GM21447 (cell line): ENCODE results near the gene MPC2.
A peak's percentile ranks its signal among the peaks of the same experiment; 100 is the strongest.
"Not testable (repeated sequence)": the region's sequence is repeated elsewhere in the genome, so short reads cannot be mapped to it uniquely, and the experiment has no call there.

Experiments used
- ATAC-seq: cut with Tn5 transposase; IDR thresholded peaks from one replicate; pipeline ENCODE4 v1.9.1; 2021; ENCODE audit not compliant: unreplicated experiment

The MPC2 gene

DNA sequence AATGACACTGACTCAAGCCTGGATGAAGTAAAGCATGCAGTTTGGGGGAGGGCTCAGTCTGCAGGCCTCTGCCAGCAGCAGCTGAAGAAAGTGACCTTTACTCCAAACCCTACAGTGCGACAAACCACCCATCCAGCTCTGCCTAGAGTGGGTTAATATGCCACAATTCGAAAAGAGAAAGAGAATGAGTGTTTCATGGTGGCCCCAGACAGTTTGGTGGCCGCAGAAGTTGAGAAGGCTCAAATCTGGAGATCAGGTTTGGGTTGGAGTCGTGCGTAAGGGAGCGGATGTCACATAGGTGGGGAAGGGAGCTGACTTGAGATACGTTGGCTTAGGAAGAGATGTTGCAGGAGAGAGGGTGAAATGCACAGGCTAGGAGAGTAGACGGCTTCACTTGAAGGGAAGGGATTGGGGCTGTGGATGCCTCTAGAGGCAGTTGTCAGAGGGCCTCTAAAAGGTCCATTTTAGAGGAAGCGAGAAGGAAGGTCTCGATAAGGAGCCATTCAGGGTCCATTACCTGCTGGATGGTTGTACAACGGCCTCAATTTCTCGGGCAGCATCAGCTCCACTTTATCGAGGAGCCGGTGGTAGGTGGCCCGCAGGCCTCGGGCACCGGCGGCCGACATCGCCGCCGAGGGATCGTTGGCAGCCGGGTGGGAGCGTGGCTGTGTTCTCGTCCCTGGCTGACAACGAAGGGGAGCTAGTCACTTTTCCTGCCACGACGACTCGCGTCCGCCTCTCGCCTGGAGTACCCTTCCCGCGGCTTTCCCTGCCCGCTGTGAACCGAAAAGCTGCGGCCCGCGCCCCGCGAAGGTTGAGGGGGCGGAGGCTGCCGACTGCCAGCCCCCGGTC is 1.4 kb downstream of the MPC2 start:
- ATAC-seq = peak; percentile 13

DNA sequence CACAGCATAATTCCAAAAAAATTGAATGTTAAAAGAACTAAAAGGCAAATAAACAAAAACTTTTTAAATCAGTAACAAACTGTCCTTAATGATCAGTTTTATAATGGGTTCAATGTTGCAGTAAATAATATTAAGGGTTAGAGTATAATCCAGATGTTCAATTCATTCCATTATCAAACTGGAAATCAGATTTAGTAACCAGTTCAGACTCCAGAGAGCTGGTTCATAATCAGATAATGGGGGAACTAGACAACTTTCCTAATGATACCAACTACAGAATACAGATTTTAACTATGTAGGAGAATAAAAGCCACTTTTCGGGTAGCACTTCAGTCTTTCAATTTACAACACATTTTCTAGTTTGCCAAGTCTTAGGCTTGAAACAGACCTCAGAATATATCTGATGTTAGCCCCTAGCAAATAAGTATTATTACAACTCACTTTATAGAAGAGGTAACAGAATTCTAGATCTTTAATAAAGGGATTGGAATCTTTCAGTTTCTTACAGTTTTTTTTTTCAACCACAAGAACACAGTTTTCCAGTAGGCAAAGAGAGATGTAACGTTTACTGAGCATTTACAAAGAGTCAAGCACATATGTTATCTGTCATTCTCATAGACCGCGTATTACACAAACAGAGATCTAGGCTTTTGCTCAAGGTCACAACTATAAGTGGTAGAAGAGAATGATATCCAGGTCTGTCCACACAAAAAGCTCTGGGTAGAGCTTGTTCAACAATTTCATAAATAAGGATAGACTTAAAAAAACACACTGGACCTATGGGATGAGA is 2.3 kb downstream of the MPC2 start:
- no peak for ATAC-seq

DNA sequence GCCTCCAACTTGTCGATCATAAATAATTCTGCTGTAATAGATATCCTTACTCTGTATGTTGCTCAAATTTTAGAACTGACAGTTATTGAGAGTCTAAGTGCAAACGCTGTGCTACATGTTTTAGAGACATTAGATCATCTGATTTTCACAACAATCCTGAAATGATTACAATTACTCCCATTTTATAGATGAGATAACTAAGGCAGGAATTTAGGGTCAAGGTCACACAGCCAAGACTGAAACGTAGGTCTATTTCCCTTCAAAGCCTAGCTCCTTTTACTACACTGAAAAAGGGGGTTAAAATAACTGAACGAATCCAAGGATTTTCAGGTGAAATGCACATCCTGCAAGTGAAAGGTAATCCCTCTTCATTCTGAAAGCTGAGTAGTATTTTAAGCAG is 3.1 kb downstream of the MPC2 start:
- no peak for ATAC-seq

DNA sequence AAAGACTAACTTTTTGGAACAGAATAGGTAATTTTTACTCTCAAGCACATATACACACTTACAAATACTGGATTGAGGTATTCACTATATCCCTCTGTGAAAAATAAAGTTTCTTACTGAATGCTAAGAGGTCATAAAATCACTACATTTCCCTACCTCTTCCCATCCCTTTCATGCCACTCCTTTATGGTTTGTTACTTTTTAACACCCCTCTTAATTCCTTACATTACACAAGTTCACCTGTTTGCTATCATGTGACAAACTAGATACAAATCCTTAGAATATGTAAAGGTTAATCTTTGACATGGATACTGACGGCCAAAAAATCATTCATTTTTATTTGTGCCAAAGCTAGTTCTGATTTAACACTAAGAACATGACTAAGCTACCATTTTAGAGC is 7.1 kb downstream of the MPC2 start:
- ATAC-seq = no peak

DNA sequence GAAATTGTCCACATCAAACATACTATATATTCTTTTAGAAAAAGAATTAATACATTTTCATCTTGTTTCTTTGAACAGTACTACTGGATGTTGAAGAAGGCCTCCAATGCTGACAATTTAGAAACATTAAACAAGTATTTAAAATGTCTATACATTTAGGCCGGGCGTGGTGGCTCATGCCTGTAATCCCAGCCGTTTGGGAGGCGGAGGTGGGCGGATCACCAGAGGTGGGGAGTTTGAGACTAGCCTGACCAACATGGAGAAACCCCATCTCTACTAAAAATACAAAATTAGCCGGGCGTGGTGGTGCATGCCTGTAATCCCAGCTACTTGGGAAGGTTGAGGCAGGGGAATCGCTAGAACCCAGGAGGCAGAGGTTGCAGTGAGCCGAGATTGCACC is 8.0 kb downstream of the MPC2 start:
- not testable (repeated sequence) for ATAC-seq

DNA sequence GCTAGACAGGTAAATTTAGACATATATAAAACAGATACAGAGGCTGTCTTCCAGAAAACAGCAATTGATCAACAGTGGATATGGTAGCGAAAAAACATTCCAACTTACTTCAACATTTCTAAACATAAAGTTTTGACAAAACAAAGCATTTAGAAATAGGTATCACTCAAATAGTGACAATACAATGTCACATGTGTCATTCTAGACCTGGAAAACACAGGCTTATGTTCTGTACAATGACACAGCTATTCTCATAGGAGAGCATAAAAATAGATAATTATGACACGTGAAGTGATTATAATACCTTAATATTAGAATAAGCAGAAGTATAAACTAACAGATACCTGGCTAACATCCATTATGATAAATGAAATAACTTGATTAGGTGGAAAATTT is 8.4 kb downstream of the MPC2 start:
- ATAC-seq = no peak

DNA sequence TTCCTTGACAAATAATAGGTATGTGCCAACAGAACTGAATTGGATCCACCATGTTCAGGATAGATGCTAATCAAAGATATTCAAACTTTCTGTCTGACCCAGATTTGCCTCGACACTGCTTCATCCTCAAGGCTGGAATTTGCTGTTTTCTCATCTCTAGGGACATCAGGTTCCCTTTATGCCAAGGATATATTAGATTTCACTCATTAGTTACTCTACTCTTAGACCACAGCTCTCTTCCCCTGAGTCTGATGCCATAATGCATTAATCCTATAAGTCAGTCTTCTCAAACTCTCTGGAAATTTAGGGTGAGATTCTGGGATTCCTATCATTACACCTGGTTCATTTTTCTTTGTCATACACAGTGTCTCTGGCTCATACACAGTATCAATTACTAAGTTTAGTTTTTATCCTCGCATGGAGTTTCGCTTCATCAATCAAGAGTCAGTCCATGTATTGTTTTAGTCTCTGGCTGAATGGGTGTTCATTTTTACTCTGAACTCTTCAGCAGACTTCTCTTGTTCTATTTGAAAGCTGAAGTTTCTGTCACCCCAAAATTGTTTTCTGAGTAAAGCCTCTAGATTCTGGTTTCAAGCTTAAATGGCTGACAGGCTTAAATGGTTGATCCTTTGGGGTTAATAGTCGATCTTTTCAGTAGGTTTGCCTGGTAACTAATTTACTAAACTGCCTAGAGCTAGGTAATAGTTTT is 9.7 kb downstream of the MPC2 start:
- ATAC-seq = peak; percentile 65

DNA sequence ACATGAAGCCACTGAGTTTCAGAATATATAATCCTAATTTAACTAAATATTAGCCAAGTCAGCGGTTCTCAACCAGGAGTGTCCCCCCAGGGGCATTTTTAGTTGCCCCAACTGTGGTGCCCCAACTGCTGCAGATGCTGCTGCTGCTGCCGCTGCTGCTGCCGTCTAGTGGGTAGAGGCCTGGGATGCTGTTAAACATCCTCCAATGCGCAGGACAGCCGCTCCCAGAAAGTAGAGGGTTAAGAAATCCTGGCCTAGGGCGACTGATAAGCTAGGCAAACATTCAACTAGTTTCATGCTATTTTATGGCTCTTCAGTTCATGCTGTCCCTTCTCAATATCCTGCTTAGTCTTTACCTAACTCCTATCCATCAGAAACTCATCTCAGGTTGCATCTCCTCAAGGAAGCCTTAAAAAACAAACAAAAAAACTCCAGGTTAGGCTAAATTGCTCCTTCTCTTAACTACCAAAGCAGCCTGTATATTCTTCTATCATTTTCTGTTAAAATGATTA is 10.3 kb downstream of the MPC2 start:
- ATAC-seq = no peak

DNA sequence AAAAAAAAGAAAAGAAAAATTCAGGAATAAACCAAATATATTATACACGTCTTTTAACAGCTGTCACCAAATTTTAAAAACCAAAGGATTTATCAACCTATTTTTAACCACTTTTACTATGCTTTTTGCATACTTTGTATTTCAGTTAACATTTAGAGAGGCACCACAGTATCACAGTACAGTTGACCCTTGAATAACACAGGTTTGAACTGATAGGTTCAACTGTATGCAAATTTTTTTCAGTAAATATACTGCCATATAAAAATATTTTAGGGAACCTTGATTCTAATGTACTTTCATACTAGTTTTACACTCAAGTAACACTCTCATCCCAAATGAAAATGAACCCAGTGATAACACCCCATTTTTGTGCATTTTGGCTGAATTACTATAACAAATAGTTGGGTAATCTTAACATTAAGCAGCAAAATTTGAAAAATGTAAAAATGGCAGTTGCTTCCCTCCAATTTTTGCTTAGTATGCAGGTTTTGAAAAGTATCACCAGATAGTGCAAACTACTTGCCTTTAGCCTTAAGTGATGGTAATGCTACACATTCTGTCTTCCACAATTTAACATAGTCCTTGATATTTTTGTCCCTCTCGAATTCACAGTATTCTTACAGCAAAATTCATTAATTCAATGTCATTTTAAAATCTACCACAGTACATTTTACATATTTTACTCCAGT is 12.2 kb downstream of the MPC2 start:
- no peak for ATAC-seq

DNA sequence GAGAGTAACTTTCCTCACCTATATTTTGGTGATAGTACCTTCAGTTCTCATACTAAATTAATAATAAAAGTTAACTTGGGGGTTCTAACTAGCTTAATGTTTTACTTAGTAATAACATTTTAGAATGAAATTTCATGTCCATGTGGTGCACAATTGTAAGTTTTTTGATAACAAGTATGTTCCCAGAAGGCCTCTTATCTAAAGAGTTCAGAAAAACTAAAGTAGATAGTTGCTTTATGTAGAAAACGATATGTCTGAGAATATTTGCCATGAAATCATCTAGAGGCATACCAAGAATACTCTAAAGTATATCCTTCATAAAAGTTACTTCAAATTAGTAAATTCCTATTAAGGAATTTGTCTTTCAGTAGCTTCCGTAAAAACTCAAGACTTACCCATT is 12.8 kb downstream of the MPC2 start:
- ATAC-seq = no peak

DNA sequence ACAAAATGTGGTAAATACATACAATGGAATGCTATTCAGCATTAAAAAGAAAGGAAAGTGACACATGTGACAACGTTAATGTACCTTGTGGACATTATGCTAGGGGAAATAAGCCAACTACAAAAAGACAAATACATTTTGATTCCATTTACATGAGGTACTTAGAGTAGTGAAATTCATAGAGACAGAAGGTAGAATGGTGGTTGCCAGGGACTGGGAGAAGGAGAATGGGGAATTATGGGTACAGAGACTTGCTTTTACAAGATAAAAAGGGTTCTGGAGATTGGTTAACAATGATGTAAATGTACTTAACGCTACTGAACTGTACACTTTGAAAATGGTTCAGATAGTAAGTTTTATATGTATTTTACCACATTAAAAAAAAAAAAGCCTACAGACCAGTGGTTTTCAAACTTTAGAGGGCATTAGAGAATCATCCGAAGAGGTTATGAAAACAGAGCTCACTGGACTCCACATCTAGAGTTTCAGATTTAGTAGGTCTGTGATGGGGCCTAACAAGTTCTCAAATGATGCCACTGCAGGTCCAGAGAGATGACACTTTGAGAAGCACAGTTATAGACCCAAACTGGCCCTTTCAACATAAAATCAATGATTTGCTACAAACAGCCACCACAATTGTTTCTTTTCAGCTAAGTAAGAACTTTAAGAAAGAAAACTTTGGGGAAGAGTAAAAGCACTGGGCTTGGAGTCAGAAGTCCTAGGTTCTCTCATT is 13.4 kb downstream of the MPC2 start:
- ATAC-seq = no peak

DNA sequence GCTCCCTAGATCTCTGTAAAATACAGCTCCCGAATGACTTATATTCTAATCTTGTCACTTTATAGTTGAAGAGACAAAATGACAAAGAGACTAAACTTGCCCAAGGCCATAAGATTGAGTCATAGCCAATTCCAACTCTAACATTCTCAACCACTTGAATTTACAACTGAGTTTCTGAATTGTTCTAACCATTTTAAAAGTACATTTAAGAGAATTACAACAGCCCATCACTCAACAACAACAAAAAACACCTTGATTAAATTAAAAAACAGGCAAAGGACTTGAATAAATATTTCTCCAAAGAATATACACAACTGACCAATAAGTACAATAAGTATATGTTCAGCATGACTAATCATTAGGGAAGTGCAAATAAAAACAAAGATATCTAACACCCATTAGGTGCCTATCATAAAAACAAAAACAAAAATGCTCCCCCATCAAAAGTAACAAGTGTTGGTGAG is 14.2 kb downstream of the MPC2 start:
- ATAC-seq = no peak

DNA sequence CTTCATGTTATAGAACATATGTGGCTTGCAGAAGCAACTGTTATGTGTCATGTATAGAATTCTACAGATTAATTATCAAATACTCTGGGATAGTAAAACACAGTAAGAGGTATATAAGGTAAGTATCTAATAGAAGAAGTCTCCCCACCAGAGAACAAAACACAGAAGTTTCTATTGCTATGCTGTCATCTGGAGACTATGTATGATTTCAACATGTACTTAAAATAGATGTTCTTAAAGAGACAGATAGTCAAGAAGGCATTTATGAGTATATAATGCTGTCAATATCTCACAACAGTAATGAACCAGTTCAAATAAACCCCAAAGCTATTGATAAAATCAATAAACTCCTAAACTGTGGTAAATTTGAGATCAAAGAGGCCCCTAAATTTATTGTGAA is 14.8 kb downstream of the MPC2 start:
- no peak for ATAC-seq

DNA sequence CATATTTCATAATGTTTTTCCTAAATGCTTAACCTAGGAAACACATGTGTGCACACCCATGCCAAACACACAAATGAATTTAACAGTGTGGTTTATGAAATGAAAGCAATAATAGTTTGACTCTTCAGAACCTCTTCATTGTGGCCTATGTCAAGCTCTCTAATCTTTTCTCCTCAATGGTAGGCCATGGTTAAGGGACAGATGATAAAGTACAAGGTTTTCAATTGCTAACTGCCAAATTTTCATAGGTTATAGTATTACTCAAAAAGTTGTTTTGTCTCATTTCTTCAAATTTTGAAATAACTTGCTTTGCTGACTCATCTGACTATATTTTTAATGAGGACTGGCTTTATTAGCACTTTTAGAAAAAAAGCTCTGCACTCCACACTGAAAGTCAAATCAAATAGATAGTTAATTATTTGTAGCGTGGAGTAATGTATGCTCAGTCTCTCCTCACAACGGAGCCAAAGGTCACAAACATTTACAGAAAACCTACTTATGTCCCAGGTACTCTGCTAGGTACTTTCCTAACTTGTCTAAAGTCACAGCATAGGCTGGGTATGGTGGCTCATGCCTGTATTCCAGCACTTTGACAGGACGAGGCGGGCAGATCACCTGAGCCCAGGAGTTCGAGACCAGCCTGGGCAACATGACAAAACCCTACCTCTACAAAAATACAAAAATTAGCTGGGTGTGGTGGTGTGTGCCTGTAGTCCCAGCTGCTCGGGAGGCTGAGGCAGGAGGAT is 19.9 kb downstream of the MPC2 start:
- ATAC-seq = no peak

DNA sequence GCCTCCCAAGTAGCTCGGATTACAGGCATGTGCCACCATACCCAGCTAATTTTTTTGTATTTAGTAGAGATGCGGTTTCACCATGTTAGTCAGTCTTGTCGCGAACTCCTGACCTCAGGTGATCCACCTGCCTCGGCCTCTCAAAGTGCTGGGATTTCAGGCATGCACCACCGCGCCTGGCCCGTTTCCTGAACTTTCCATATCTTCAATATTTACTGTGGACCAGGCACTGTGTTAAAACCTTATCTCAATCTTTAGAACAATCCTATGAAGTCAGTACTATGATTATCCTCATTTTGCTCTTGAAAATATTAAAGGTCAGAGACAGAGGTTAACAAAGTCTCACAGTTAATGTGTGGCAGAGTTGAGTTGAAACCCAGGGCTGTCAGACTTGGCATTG is 21.3 kb downstream of the MPC2 start:
- ATAC-seq = no peak

DNA sequence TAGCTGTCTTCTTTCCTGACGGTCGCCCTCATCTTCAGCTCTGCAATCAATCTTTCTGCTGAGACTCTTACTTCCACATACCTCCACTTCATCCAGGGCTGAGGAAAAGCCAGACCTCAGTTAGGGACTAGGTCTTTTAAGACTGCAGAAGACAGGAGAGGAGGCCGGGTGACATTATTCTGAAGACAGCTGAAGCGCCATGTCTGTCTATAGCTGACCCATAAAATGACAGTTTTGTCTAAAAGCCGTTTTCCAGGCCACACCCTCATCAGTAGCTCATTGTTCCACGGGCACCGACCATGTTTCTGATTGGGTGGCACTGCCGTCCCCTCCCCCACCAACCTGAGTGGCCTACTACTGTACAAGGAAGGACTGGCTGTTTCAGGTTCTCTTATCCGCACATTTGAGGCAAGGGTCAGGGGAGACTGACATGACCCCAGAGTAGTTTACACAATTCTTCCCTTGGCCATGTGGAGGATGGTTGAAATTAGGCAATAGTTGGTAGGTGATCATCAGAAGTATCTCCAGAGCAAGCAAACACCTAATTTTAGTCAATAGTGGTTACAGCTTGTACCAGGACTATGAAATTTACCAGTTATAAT is 22.9 kb downstream of the MPC2 start, which contains the start of gene ADCY10:
ADCY10 (minus strand) TSS at position 240 of the 602 bp plus-strand sequence. CDS start 8,994 bp downstream, outside the sequence.
- ATAC-seq = no peak

DNA sequence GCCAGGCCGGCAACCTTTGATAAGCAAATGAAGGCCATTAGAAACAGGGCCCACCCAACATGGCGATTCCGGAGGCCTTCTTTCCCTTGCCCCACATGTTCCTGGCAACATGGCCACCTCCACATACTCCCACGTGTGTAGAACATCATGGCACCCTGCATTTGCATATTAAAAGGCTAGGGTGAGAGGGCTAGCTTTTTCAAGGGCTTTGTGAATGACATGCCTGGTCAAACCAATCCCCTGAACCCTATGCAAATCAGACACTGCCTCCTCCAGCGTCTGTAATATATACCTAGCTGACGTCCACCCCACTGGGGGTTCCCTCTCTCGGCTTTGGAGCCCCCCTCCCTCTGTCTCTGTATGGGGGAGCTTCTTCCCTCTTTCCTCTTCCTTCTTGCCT is 24.6 kb downstream of the MPC2 start:
- ATAC-seq = no peak

DNA sequence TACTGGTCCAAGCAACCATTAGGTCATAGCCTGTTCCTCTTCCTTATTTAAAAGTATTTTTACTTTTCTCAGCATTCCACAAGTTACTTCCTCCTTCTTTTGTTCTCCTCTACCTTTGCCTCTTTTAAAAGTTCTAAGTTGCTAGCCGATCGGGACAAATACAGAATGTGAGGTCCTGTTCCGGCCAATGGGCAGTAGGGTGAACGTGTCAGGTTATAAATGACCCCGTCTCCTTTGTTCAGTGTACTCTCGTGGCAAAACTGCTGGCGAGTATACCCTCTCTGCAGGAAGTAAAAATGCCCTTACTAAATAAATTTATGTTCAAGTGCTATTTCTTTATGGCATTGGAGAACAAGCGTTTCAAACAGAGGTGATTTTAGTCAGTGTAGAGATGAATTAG is 25.5 kb downstream of the MPC2 start:
- ATAC-seq = no peak

DNA sequence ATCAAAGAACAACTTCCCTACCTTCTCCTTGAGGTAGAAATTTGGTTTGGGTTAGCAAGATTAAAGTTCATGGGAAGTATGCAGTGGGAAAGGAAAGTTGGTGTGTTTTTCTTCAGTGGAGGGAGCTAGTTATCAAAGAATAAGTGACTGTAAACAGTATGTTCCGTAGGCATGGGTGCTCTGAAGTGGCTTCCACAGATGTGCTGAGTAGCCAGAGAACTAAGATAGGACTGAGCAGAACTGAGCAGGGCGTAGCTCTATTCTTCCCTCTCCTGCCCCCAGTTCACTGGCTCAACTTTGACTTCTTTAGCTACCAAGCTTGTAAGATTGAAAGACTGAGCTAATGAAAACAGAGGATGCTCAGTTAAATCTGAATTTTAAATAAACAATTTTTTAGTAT is 26.3 kb downstream of the MPC2 start:
- no peak for ATAC-seq
